GM12878 (cell line): ENCODE data around the gene TSFM.

Experiments
- ATF7 ChIP-seq: fragments of 450-650 bp; IDR thresholded peaks from 2 replicates; pipeline ENCODE4 v1.6.1; 2016; ENCODE audit warnings: low read depth, mild to moderate bottlenecking
- DPF2 ChIP-seq: fragments of 450-650 bp; IDR thresholded peaks from 2 replicates; pipeline ENCODE4 v1.6.1; 2017; ENCODE audit warnings: mild to moderate bottlenecking
- EP300 ChIP-seq, 2 experiments: fragments of 150-350 bp in 1 of 2; IDR thresholded peaks; 2 replicates each; pipeline ENCODE4 v1.6.1; 2011 to 2012; ENCODE audit warnings: low read depth in 2 of 2, low read length in 2 of 2, borderline replicate concordance in 1 of 2, improper control_type of control experiment in 1 of 2, inconsistent platforms in 1 of 2; ENCODE audit not compliant: control insufficient read depth in 1 of 2
- EZH2 ChIP-seq: IDR thresholded peaks from 2 replicates; pipeline ENCODE4 v1.6.1; 2012; ENCODE audit warnings: low read depth, mild to moderate bottlenecking, control low read depth, inconsistent platforms, low read length, borderline replicate concordance; ENCODE audit not compliant: control insufficient read depth
- HCFC1 ChIP-seq: fragments of 150-350 bp; IDR thresholded peaks from 2 replicates; pipeline ENCODE4 v1.6.1; 2014; ENCODE audit warnings: low read length
- NR2C2 ChIP-seq: IDR thresholded peaks from 2 replicates; pipeline ENCODE4 v1.6.1; 2011; ENCODE audit warnings: borderline replicate concordance, low read depth; ENCODE audit not compliant: control insufficient read depth, insufficient read length
- POLR2AphosphoS5 ChIP-seq: IDR thresholded peaks from 2 replicates; pipeline ENCODE4 v1.6.1; 2011; ENCODE audit warnings: mild to moderate bottlenecking, low read length, inconsistent platforms
- TAF1 ChIP-seq: IDR thresholded peaks from 2 replicates; pipeline ENCODE4 v1.6.1; 2011; ENCODE audit warnings: mild to moderate bottlenecking, low read depth, low read length, borderline replicate concordance
- TBL1XR1 ChIP-seq: IDR thresholded peaks from 2 replicates; pipeline ENCODE4 v1.6.1; 2012; ENCODE audit warnings: low read depth, low read length, improper control_type of control experiment
- TF ChIP-seq, protein P1 (sequence below): fragments of 450-650 bp; IDR thresholded peaks from 2 replicates; pipeline ENCODE4 v1.6.1; 2016; ENCODE audit warnings: mild to moderate bottlenecking
- TF ChIP-seq, protein P2 (sequence below), 3 experiments: IDR thresholded peaks in 2 of 3; conservative IDR thresholded peaks in 1 of 3; 2 replicates each; pipeline ENCODE4 v1.5.1; 2011; ENCODE audit warnings: low read depth in 3 of 3, low read length in 3 of 3, mild to moderate bottlenecking in 3 of 3, control low read depth in 2 of 3, moderate library complexity in 2 of 3, inconsistent platforms in 1 of 3, mixed read lengths in 1 of 3; ENCODE audit not compliant: control insufficient read depth in 2 of 3, insufficient read depth in 1 of 3; ENCODE audit errors: extremely low read depth in 1 of 3

DNA sequence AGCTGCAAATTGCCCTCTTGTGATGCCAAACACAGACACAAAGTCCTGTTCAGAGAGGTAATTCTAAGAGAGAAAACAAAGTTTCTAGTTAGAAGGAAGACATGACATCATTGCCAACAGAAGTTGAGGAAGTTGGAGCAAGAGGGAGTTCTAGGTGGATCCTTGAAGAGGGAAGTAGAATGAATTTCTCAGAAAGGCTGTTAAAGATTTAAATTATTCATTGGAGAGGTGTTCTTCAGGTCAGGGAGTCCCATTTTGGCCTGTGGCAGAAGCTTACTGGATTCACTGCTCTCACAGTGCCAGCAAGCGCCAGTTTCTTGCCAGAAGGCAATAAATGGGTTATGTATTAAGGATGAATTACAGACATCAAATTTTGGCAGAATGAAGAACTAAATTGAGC is 15.3 kb downstream of the TSFM start:
- no peak for TF ChIP-seq EZH2
- TF ChIP-seq TBL1XR1: no peak
- no peak for TF ChIP-seq NR2C2
- no peak for TF ChIP-seq DPF2
- no peak for TF ChIP-seq ATF7
- TF ChIP-seq EP300 (IDR thresholded peaks at IDR 0.05; ENCODE audit: borderline replicate concordance in 1 of 2, control insufficient read depth in 1 of 2, low read depth in 2 of 2, low read length in 2 of 2): no peak
- no peak for TF ChIP-seq TAF1
- TF ChIP-seq, protein P1, sequence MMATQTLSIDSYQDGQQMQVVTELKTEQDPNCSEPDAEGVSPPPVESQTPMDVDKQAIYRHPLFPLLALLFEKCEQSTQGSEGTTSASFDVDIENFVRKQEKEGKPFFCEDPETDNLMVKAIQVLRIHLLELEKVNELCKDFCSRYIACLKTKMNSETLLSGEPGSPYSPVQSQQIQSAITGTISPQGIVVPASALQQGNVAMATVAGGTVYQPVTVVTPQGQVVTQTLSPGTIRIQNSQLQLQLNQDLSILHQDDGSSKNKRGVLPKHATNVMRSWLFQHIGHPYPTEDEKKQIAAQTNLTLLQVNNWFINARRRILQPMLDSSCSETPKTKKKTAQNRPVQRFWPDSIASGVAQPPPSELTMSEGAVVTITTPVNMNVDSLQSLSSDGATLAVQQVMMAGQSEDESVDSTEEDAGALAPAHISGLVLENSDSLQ: no peak
- no peak for TF ChIP-seq HCFC1
- TF ChIP-seq, protein P2, sequence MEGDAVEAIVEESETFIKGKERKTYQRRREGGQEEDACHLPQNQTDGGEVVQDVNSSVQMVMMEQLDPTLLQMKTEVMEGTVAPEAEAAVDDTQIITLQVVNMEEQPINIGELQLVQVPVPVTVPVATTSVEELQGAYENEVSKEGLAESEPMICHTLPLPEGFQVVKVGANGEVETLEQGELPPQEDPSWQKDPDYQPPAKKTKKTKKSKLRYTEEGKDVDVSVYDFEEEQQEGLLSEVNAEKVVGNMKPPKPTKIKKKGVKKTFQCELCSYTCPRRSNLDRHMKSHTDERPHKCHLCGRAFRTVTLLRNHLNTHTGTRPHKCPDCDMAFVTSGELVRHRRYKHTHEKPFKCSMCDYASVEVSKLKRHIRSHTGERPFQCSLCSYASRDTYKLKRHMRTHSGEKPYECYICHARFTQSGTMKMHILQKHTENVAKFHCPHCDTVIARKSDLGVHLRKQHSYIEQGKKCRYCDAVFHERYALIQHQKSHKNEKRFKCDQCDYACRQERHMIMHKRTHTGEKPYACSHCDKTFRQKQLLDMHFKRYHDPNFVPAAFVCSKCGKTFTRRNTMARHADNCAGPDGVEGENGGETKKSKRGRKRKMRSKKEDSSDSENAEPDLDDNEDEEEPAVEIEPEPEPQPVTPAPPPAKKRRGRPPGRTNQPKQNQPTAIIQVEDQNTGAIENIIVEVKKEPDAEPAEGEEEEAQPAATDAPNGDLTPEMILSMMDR (IDR thresholded peaks at IDR 0.05 in 2 of 3, conservative IDR thresholded peaks at IDR 0.05 in 1 of 3; ENCODE audit: control insufficient read depth in 2 of 3, extremely low read depth in 1 of 3, insufficient read depth in 1 of 3, low read depth in 3 of 3, low read length in 3 of 3): no peak
- no peak for TF ChIP-seq POLR2AphosphoS5
